Activated B cell treated with CpG ODN at 0.5 μM for 24 hours (primary cell): ENCODE results near the gene TBL2. TPM values are rescaled to one million over a fixed set of nuclear protein-coding genes. Genes with fewer than 3 reads are reported as not detected.
"Not testable (repeated sequence)": the region's sequence is repeated elsewhere in the genome, so short reads cannot be mapped to it uniquely, and the experiment has no call there.

Source experiments
- ATAC-seq: fragments of 200-7000 bp; cut with Tn5 transposase; one replicate; pipeline ENCODE4 v1.10.0; 2021; ENCODE audit warnings: low read depth, mild to moderate bottlenecking, moderate library complexity
- CTCF ChIA-PET: fragments of 350-600 bp; sonication (Branson Sonifier 250); formaldehyde crosslinking; loops from one replicate; lab custom pipeline; 2021; ENCODE audit warnings: antibody characterized with exemption; lab: Charles Lee
- POLR2A ChIA-PET: fragments of 350-600 bp; sonication (Branson Sonifier 250); formaldehyde crosslinking; loops from one replicate; lab custom pipeline; 2021; ENCODE audit warnings: antibody characterized with exemption; lab: Charles Lee
- DNase-seq: peaks from one replicate; pipeline ENCODE4 v3.0.0; 2022
- H3K27ac Mint-ChIP-seq: one replicate; pipeline ENCODE4 v1.8.0; 2020; ENCODE audit warnings: mixed read lengths
- H3K27me3 Mint-ChIP-seq: one replicate; pipeline ENCODE4 v1.8.0; 2021; ENCODE audit warnings: mixed read lengths
- H3K36me3 Mint-ChIP-seq: one replicate; pipeline ENCODE4 v1.8.0; 2021; ENCODE audit warnings: low read depth, mixed read lengths
- H3K4me1 Mint-ChIP-seq: one replicate; pipeline ENCODE4 v1.8.0; 2021; ENCODE audit warnings: mixed read lengths
- H3K4me3 Mint-ChIP-seq: one replicate; pipeline ENCODE4 v1.8.0; 2020; ENCODE audit warnings: mild to moderate bottlenecking, mixed read lengths
- H3K9me3 Mint-ChIP-seq: one replicate; pipeline ENCODE4 v1.8.0; 2020; ENCODE audit warnings: mixed read lengths
- CTCF ChIP-seq: fragments of 200-600 bp; IDR thresholded peaks from one replicate; pipeline ENCODE4 v1.8.0; 2022; ENCODE audit warnings: antibody characterized with exemption, mild to moderate bottlenecking
- intact Hi-C: fragments of 100-400 bp; cut with micrococcal nuclease; formaldehyde crosslinking; loops from one replicate; pipeline ENCODE4 v1.15.1; 2024
- total RNA-seq: library from RNA; stranded (reverse); gene quantifications from 2 replicates; pipeline ENCODE4 v1.2.3, GENCODE V29; 2022

The TBL2 gene
- total RNA-seq, 1 donor from 2014 or later: 33.5 TPM

GRCh38 chr7:73547841-73548240 lies 30.5 kb downstream of the TBL2 start:
- Mint-ChIP-seq H3K36me3 (peaks cover 64% of the 10 kb centered on the region), H3K27ac (no peak overlapping the region), H3K27me3 (no peaks in the 10 kb centered on the region), H3K9me3 (no peaks in the 10 kb centered on the region), H3K4me1 (peaks cover 3% of the 10 kb centered on the region), H3K4me3 (no peak overlapping the region)
- ChIA-PET POLR2A (interaction anchor here (0.6 kb wide), 1 partner anchor 662 kb away, joined by 6 read pairs; the partner anchor contains the start of gene LAT2), CTCF (interaction anchor here (1.4 kb wide), 1 partner anchor 29 kb away, joined by 3 read pairs; no protein-coding TSS in a partner anchor)
- no peak for DNase-seq
- intact Hi-C loops: no loop called here
- no peak for TF ChIP-seq CTCF
- ATAC-seq: no peak

- no peak for ATAC-seq
- no peak overlapping the region for H3K27ac Mint-ChIP-seq
- H3K4me1 Mint-ChIP-seq: peaks cover 1% of the 10 kb centered on the region
- POLR2A ChIA-PET: no interaction called here
- TF ChIP-seq CTCF: no peak
- H3K4me3 Mint-ChIP-seq: no peak overlapping the region
- H3K27me3 Mint-ChIP-seq: no peaks in the 10 kb centered on the region
- H3K9me3 Mint-ChIP-seq: no peaks in the 10 kb centered on the region
- H3K36me3 Mint-ChIP-seq: peaks cover 68% of the 10 kb centered on the region
- intact Hi-C loops: no loop called here
- DNase-seq: no peak
- CTCF ChIA-PET: no interaction called here
Measured at GRCh38 chr7:73544678-73545077, 33.7 kb downstream of the TBL2 start.

- no peak for DNase-seq
- Mint-ChIP-seq H3K27ac (no peak overlapping the region), H3K9me3 (no peaks in the 10 kb centered on the region), H3K4me3 (no peak overlapping the region), H3K27me3 (no peaks in the 10 kb centered on the region), H3K4me1 (no peaks in the 10 kb centered on the region), H3K36me3 (peaks cover 79% of the 10 kb centered on the region)
- ChIA-PET CTCF (no interaction called here), POLR2A (interaction anchor here (0.5 kb wide), 1 partner anchor 913 kb away, joined by 7 read pairs; no protein-coding TSS in a partner anchor)
- intact Hi-C loops: no loop called here
- ATAC-seq: no peak
- no peak for TF ChIP-seq CTCF
Measured at GRCh38 chr7:73541722-73542121, 36.7 kb downstream of the TBL2 start.

- POLR2A ChIA-PET: no interaction called here
- intact Hi-C loops: no loop called here
- CTCF ChIA-PET: no interaction called here
- DNase-seq: no peak
- no peak for TF ChIP-seq CTCF
- Mint-ChIP-seq H3K4me1 (no peaks in the 10 kb centered on the region), H3K4me3 (no peak overlapping the region), H3K36me3 (peaks cover 79% of the 10 kb centered on the region), H3K27ac (no peak overlapping the region), H3K27me3 (no peaks in the 10 kb centered on the region), H3K9me3 (no peaks in the 10 kb centered on the region)
- no peak for ATAC-seq
Measured at GRCh38 chr7:73539709-73540108, 38.7 kb downstream of the TBL2 start.

- intact Hi-C loops, H3K9me3 Mint-ChIP-seq, H3K27ac Mint-ChIP-seq, H3K4me3 Mint-ChIP-seq, H3K4me1 Mint-ChIP-seq, H3K27me3 Mint-ChIP-seq, ATAC-seq, DNase-seq, CTCF ChIA-PET: not testable (repeated sequence)
- peaks cover 75% of the 10 kb centered on the region for H3K36me3 Mint-ChIP-seq
- POLR2A ChIA-PET: interaction anchor here (0.7 kb wide), 1 partner anchor 611 kb away, joined by 5 read pairs; no protein-coding TSS in a partner anchor
Measured at GRCh38 chr7:73538510-73538909, 39.9 kb downstream of the TBL2 start.

- TF ChIP-seq CTCF: no peak
- DNase-seq (no peak), ATAC-seq (no peak)
- no peak overlapping the region for H3K4me3 Mint-ChIP-seq
- CTCF ChIA-PET: no interaction called here
- H3K4me1 Mint-ChIP-seq: no peaks in the 10 kb centered on the region
- H3K27ac Mint-ChIP-seq: no peak overlapping the region
- POLR2A ChIA-PET: no interaction called here
- no peaks in the 10 kb centered on the region for H3K27me3 Mint-ChIP-seq
- no peaks in the 10 kb centered on the region for H3K9me3 Mint-ChIP-seq
- H3K36me3 Mint-ChIP-seq: peaks cover 65% of the 10 kb centered on the region
- intact Hi-C loops: no loop called here
Measured at GRCh38 chr7:73537051-73537450, 41.3 kb downstream of the TBL2 start.
